ENCODE results near the gene ATXN1.
"Not testable (repeated sequence)": the region's sequence is repeated elsewhere in the genome, so short reads cannot be mapped to it uniquely, and the experiment has no call there.

ATXN1 gene

GRCh38 chr6:16654701-16655100, 106.6 kb downstream of the ATXN1 start:
- DNase-seq (ENCODE audit: low read depth in 1 of 2, low spot score in 1 of 2) = no peak

GRCh38 chr6:16653226-16653625, 108.0 kb downstream of the ATXN1 start:
- DNase-seq (ENCODE audit: low read depth in 1 of 2, low spot score in 1 of 2) = no peak

- DNase-seq (ENCODE audit: low read depth in 1 of 2, low spot score in 1 of 2) = no peak
These were observed 109.4 kb downstream of the ATXN1 start for GRCh38 chr6:16651871-16652270.

- no peak for DNase-seq (ENCODE audit: low read depth in 1 of 2, low spot score in 1 of 2)
These were observed 111.4 kb downstream of the ATXN1 start for GRCh38 chr6:16649890-16650289.

GRCh38 chr6:16649241-16649640, 112.0 kb downstream of the ATXN1 start:
- no peak for DNase-seq (ENCODE audit: low read depth in 1 of 2, low spot score in 1 of 2)

- DNase-seq (ENCODE audit: low read depth in 1 of 2, low spot score in 1 of 2) = no peak
These were observed 113.3 kb downstream of the ATXN1 start for GRCh38 chr6:16648003-16648402.

GRCh38 chr6:16647422-16647821, 113.8 kb downstream of the ATXN1 start:
- DNase-seq (ENCODE audit: low read depth in 1 of 2, low spot score in 1 of 2) = no peak

GRCh38 chr6:16644540-16645250, 116.6 kb downstream of the ATXN1 start:
- DNase-seq (ENCODE audit: low read depth in 1 of 2, low spot score in 1 of 2) = no peak

GRCh38 chr6:16639684-16640480, 121.4 kb downstream of the ATXN1 start:
- DNase-seq (ENCODE audit: low read depth in 1 of 2, low spot score in 1 of 2) = no peak

GRCh38 chr6:16637635-16638034, 123.6 kb downstream of the ATXN1 start:
- no peak for DNase-seq (ENCODE audit: low read depth in 1 of 2, low spot score in 1 of 2)

- no peak for DNase-seq (ENCODE audit: low read depth in 1 of 2, low spot score in 1 of 2)
These were observed 125.3 kb downstream of the ATXN1 start for GRCh38 chr6:16635810-16636602.

- no peak for DNase-seq (ENCODE audit: low read depth in 1 of 2, low spot score in 1 of 2)
These were observed 125.9 kb downstream of the ATXN1 start for GRCh38 chr6:16635291-16635809.

- no peak for DNase-seq (ENCODE audit: low read depth in 1 of 2, low spot score in 1 of 2)
These were observed 126.4 kb downstream of the ATXN1 start for GRCh38 chr6:16634855-16635254.

GRCh38 chr6:16633961-16634360, 127.3 kb downstream of the ATXN1 start:
- DNase-seq (ENCODE audit: low read depth in 1 of 2, low spot score in 1 of 2) = no peak

- DNase-seq (ENCODE audit: low read depth in 1 of 2, low spot score in 1 of 2) = no peak
These were observed 127.8 kb downstream of the ATXN1 start for GRCh38 chr6:16633465-16633864.

GRCh38 chr6:16632101-16632500, 129.2 kb downstream of the ATXN1 start:
- DNase-seq (ENCODE audit: low read depth in 1 of 2, low spot score in 1 of 2) = no peak

- DNase-seq (ENCODE audit: low read depth in 1 of 2, low spot score in 1 of 2) = no peak
These were observed 131.1 kb downstream of the ATXN1 start for GRCh38 chr6:16630026-16630643.

- not testable (repeated sequence) for DNase-seq (ENCODE audit: low read depth in 1 of 2, low spot score in 1 of 2)
These were observed 132.7 kb downstream of the ATXN1 start for GRCh38 chr6:16628580-16628979.

- no peak for DNase-seq (ENCODE audit: low read depth in 1 of 2, low spot score in 1 of 2)
These were observed 134.6 kb downstream of the ATXN1 start for GRCh38 chr6:16626650-16627049.

- DNase-seq (ENCODE audit: low read depth in 1 of 2, low spot score in 1 of 2) = no peak
These were observed 135.7 kb downstream of the ATXN1 start for GRCh38 chr6:16625291-16626265.

All from activated CD4-positive, alpha-beta T cell treated with anti-CD3 and anti-CD28 coated beads, Interleukin-2, amount 50 U/mL, for 24 hours (primary cell).